HepG2 (cell line): ENCODE results near the gene MEX3D. TPM values are rescaled to one million over a fixed set of nuclear protein-coding genes. Genes with fewer than 3 reads are reported as not detected.

Source experiments
- ATAC-seq: fragments of 200-7000 bp; cut with Tn5 transposase; 3 replicates; pipeline ENCODE4 v1.9.1; 2020; ENCODE audit warnings: mild to moderate bottlenecking, moderate library complexity
- BruUV-seq: library from RNA; stranded (reverse); fragments of 400-500 nt; replicated peaks from 2 replicates; lab custom pipeline; 2021; lab: Mats Ljungman, UMichigan
- CTCF ChIA-PET: fragments of 300-600 bp; formaldehyde crosslinking; extraction: SDS; loops from one replicate; lab custom pipeline; 2021; ENCODE audit warnings: low total read pairs, inconsistent platforms, low intra/inter-chr PET ratio; lab: Yijun Ruan, JAX
- POLR2A ChIA-PET: fragments of 350-600 bp; sonication (Branson Sonifier 250); formaldehyde crosslinking; loops from one replicate; lab custom pipeline; 2020; ENCODE audit warnings: antibody characterized with exemption, inconsistent platforms; lab: Yijun Ruan, JAX
- DNase-seq: peaks from one replicate; pipeline ENCODE4 v3.0.0-alpha.2; 2015; ENCODE audit warnings: low spot score
- FAIRE-seq: peaks from 3 replicates; lab custom pipeline; 2011; peaks lifted over from hg19 to GRCh38; lab: Jason Lieb, UNC
- H2AFZ ChIP-seq: one replicate; pipeline ENCODE4 v1.6.1; 2011; ENCODE audit warnings: low read length, inconsistent platforms
- H3K27ac ChIP-seq: fragments of 300-600 bp; 3 replicates; pipeline ENCODE4 v1.8.0; 2011; ENCODE audit warnings: mixed run types, mild to moderate bottlenecking, mixed read lengths, low read length, inconsistent platforms; ENCODE audit not compliant: insufficient read depth; ENCODE audit errors: extremely low read length
- H3K27me3 ChIP-seq, 2 experiments: fragments of 200-600 bp in 1 of 2; 2 replicates in 1 of 2; 3 replicates in 1 of 2; pipeline versions ENCODE4 v1.6.0 to v1.8.0; 2011; ENCODE audit warnings: low read length in 2 of 2, mild to moderate bottlenecking in 2 of 2, moderate library complexity in 2 of 2, inconsistent platforms in 1 of 2; ENCODE audit not compliant: insufficient read depth in 2 of 2, control insufficient read depth in 1 of 2
- H3K36me3 ChIP-seq, 2 experiments: fragments of 200-600 bp in 1 of 2; replicated peaks in 1 of 2; 2 replicates in 1 of 2; 3 replicates in 1 of 2; pipeline versions ENCODE4 v1.5.1 to v1.8.0; 2011; ENCODE audit warnings: low read length in 2 of 2, inconsistent platforms in 1 of 2; ENCODE audit not compliant: insufficient read depth in 2 of 2, control insufficient read depth in 1 of 2
- H3K4me1 ChIP-seq: 2 replicates; pipeline ENCODE4 v1.5.1; 2012; ENCODE audit warnings: low read length, inconsistent platforms; ENCODE audit not compliant: insufficient read depth
- H3K4me2 ChIP-seq: 2 replicates; pipeline ENCODE4 v1.6.0; 2011; ENCODE audit warnings: low read depth, low read length, inconsistent platforms
- H3K4me3 ChIP-seq, 3 experiments: fragments of 200-600 bp in 1 of 3; sonication (generic), shearing (Covaris generic) in 1 of 3; replicated peaks in 1 of 3; 2 replicates each; pipeline ENCODE4 v1.5.1; 2011 to 2016; ENCODE audit warnings: low read length in 3 of 3, inconsistent platforms in 2 of 3, low read depth in 2 of 3, mild to moderate bottlenecking in 2 of 3, control low read depth in 1 of 3, mixed read lengths in 1 of 3; ENCODE audit not compliant: insufficient read depth in 1 of 3
- H3K79me2 ChIP-seq: one replicate; pipeline ENCODE4 v1.6.1; 2011; ENCODE audit warnings: low read length, inconsistent platforms; ENCODE audit not compliant: insufficient read depth
- H3K9ac ChIP-seq: 2 replicates; pipeline ENCODE4 v1.6.0; 2011; ENCODE audit warnings: mild to moderate bottlenecking, low read depth, low read length, inconsistent platforms; ENCODE audit not compliant: insufficient read depth
- H3K9me3 ChIP-seq: 2 replicates; pipeline ENCODE4 v1.5.1; 2012; ENCODE audit warnings: mild to moderate bottlenecking, low read length
- H4K20me1 ChIP-seq: 2 replicates; pipeline ENCODE4 v1.6.0; 2011; ENCODE audit warnings: inconsistent platforms, mild to moderate bottlenecking, low read length, moderate library complexity; ENCODE audit not compliant: insufficient read depth
- AGO2 ChIP-seq: fragments of 200-400 bp; formaldehyde crosslinking; optimal IDR thresholded peaks from 2 replicates; pipeline ENCODE3; 2017; ENCODE audit warnings: mild to moderate bottlenecking, low read depth, low read length, moderate library complexity
- AHDC1 ChIP-seq: sonication (generic); formaldehyde crosslinking; IDR thresholded peaks from 2 replicates; pipeline ENCODE4 v1.5.1; 2020; ENCODE audit warnings: mild to moderate bottlenecking, missing genetic modification reagents, borderline replicate concordance
- ATF7-NPFF ChIP-seq: sonication (generic); formaldehyde crosslinking; IDR thresholded peaks from 2 replicates; pipeline ENCODE4 v1.8.1; 2023; ENCODE audit warnings: mild to moderate bottlenecking, low read depth, missing genetic modification reagents, moderate library complexity
- ATRX ChIP-seq: sonication (generic); formaldehyde crosslinking; IDR thresholded peaks from 2 replicates; pipeline ENCODE4 v1.4.0; 2020; ENCODE audit warnings: missing genetic modification reagents, borderline replicate concordance
- HNRNPLL ChIP-seq: fragments of 200-400 bp; formaldehyde crosslinking; IDR thresholded peaks from 2 replicates; pipeline ENCODE4 v1.6.1; 2017; ENCODE audit warnings: mild to moderate bottlenecking, low read depth, low read length; ENCODE audit not compliant: poor library complexity, severe bottlenecking
- KLF11 ChIP-seq: IDR thresholded peaks from 2 replicates; pipeline ENCODE4 v1.6.1; 2016; ENCODE audit warnings: missing compliant biosample characterization
- NAIF1 ChIP-seq: sonication (generic); formaldehyde crosslinking; IDR thresholded peaks from 2 replicates; pipeline ENCODE4 v1.5.0; 2020; ENCODE audit warnings: mild to moderate bottlenecking, missing genetic modification reagents, borderline replicate concordance
- RBM22 ChIP-seq: fragments of 200-400 bp; formaldehyde crosslinking; optimal IDR thresholded peaks from 2 replicates; pipeline ENCODE3; 2017; ENCODE audit warnings: mild to moderate bottlenecking, low read length, moderate library complexity
- SKI ChIP-seq: fragments of 450-650 bp; IDR thresholded peaks from one replicate; pipeline ENCODE4 v1.6.1; 2018; ENCODE audit warnings: mild to moderate bottlenecking; ENCODE audit not compliant: partially characterized antibody
- SNRNP70 ChIP-seq: fragments of 200-400 bp; formaldehyde crosslinking; IDR thresholded peaks from 2 replicates; pipeline ENCODE4 v1.6.1; 2017; ENCODE audit warnings: mild to moderate bottlenecking, low read depth, low read length, moderate library complexity
- ZNF839 ChIP-seq: sonication (generic); formaldehyde crosslinking; IDR thresholded peaks from 2 replicates; pipeline ENCODE4 v1.4.0; 2020; ENCODE audit warnings: missing genetic modification reagents, mild to moderate bottlenecking, borderline replicate concordance
- WGBS: methylation state at CpG from one replicate; pipeline ENCODE4 v1.1.6; 2017; ENCODE audit warnings: low lambda C conversion rate; 5-methylcytosine and 5-hydroxymethylcytosine counted together
- in situ Hi-C: cut with HindIII; loops from 2 replicates; pipeline ENCODE4 v1.10.0; 2017; ENCODE audit warnings: low pct_unique_long_range_greater_than_20kb; ENCODE audit not compliant: extremely low pct_ligation_motif_present
- intact Hi-C: fragments of 100-400 bp; cut with micrococcal nuclease; formaldehyde crosslinking; loops from one replicate; pipeline ENCODE4 v1.10.0; 2022; ENCODE audit not compliant: unreplicated experiment
- polyA plus RNA-seq, 8 experiments: library from polyadenylated mRNA; depleted of rRNA in 3 of 8; stranded (reverse) in 7 of 8; unstranded in 1 of 8; fragments of >200 nt; fragmentation: Illumina TruSeq in 4 of 8; extraction: Trizol in 4 of 8; gene quantifications; 2 replicates each; pipeline versions ENCODE4 v1.2.1 to v1.2.3, GENCODE V29; 2011 to 2016; ENCODE audit warnings: low read depth in 4 of 8, missing spikeins in 1 of 8, mixed read lengths in 1 of 8; ENCODE audit not compliant: insufficient read depth in 1 of 8
- total RNA-seq, 5 experiments: library from RNA; depleted of rRNA; stranded (reverse); fragments of >200 nt; fragmentation: Illumina TruSeq; extraction: Trizol; gene quantifications; 2 replicates each; pipeline ENCODE4 v1.2.3, GENCODE V29; 2016; ENCODE audit warnings: low read depth in 1 of 5

The MEX3D gene
- total and polyA plus RNA-seq, 2 of the 13 experiments (the other 11 are each of a cell fraction or from before 2014, with no cell fraction given): 3.6 to 17.1 TPM

GRCh38 chr19:1609680-1610474, 41.8 kb upstream of the MEX3D start:
- WGBS: 92% methylated on average over 4 of the region's 16 CpGs
- Histone ChIP-seq H3K4me2 (no peak overlapping the region), H3K9ac (no peak overlapping the region), H3K27ac (no peak overlapping the region), H2AFZ (no peak overlapping the region), H3K27me3 (no peaks in the 10 kb centered on the region; a peak in 1 of 5 replicates), H3K4me1 (peaks cover 13% of the 10 kb centered on the region), H3K79me2 (peaks cover 4% of the 10 kb centered on the region), H4K20me1 (no peaks in the 10 kb centered on the region), H3K36me3 (peaks cover 17 to 28% of the 10 kb centered on the region in 2 experiments; a peak in 4 of 5 replicates), H3K9me3 (no peaks in the 10 kb centered on the region), H3K4me3 (no peak overlapping the region)
- DNase-seq: no peak
- BruUV-seq: no TSS peak
- CTCF ChIA-PET: no interaction called here
- in situ Hi-C loops (no loop called here), intact Hi-C loops (loop anchor here (5.0 kb wide), 1 partner anchor 42 kb away; the partner anchor contains the start of gene TCF3)
- TF ChIP-seq NAIF1 (CRISPR knock-in tag) (no peak), AGO2 (peak; percentile 78), SKI (no peak), RBM22 (peak; percentile 40), HNRNPLL (no peak)
- no peak for ATAC-seq
- no peak for FAIRE-seq
- POLR2A ChIA-PET: no interaction called here

DNA sequence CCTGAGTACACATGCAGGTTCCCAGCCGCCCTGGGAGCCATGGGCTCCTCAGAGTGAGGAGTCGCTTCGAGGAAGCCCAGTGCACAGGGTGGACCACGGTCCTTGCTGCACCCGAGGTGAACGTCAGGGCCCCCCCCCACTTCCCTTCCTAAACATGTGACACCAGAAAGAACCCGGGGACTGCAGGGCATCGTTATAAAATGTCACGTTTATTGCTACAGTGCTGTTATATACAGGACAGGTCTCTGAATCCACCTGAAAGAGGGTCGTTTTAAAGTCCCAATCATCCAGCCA, 40.9 kb upstream of the MEX3D start:
- no peak overlapping the region for H3K9ac ChIP-seq
- no peak overlapping the region for H3K4me2 ChIP-seq
- no peak overlapping the region for H2AFZ ChIP-seq
- no peaks in the 10 kb centered on the region for H3K9me3 ChIP-seq
- peaks cover 11 to 21% of the 10 kb centered on the region in 2 experiments; a peak in 4 of 5 replicates for H3K36me3 ChIP-seq
- peaks cover 17% of the 10 kb centered on the region for H3K4me1 ChIP-seq
- in situ Hi-C loops: no loop called here
- H3K4me3 ChIP-seq: no peak overlapping the region
- no peaks in the 10 kb centered on the region for H4K20me1 ChIP-seq
- no peak for DNase-seq
- POLR2A ChIA-PET: no interaction called here
- no peak for TF ChIP-seq KLF11 (CRISPR knock-in tag)
- no peak for TF ChIP-seq SNRNP70
- no peak for TF ChIP-seq ATRX (CRISPR knock-in tag)
- TF ChIP-seq AHDC1 (CRISPR knock-in tag): no peak
- no peak for TF ChIP-seq ZNF839
- TF ChIP-seq ATF7-NPFF (CRISPR knock-in tag): no peak
- TF ChIP-seq, all 625 proteins: peak for 0
- no peak for ATAC-seq
- no TSS peak for BruUV-seq
- CTCF ChIA-PET: no interaction called here
- H3K27me3 ChIP-seq: no peaks in the 10 kb centered on the region; a peak in 1 of 5 replicates
- no peak overlapping the region for H3K27ac ChIP-seq
- no peak for FAIRE-seq
- intact Hi-C loops: loop anchor here (5.0 kb wide), 1 partner anchor 43 kb away; the partner anchor contains the start of gene TCF3
- WGBS: 66% methylated on average over 10 of the region's 10 CpGs
- H3K79me2 ChIP-seq: peaks cover 12% of the 10 kb centered on the region
